ENCODE results near the gene RBMS3.
A peak's percentile ranks its signal among the peaks of the same experiment; 100 is the strongest.

The RBMS3 gene

DNA sequence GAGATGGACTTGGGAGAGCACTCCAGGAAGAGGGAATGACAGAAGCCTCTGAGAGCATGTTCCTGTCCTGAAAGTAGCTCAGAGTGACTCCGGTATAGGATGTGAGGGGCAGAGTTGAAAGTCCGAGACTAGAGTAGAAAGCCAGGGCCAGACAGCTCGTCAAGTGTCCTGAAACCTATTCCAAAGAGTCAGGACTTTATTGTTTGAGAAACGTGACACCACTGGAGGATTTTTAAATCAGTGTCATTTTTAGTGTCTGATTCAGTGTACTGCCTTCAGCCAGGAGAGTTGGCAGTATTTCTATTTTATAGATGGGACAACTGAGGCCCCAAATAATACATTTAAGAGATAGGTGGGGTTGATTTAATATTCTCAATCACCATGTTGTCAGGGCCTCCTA is 1.6 kb upstream of the RBMS3 start:
- DNase-seq: no peak

DNA sequence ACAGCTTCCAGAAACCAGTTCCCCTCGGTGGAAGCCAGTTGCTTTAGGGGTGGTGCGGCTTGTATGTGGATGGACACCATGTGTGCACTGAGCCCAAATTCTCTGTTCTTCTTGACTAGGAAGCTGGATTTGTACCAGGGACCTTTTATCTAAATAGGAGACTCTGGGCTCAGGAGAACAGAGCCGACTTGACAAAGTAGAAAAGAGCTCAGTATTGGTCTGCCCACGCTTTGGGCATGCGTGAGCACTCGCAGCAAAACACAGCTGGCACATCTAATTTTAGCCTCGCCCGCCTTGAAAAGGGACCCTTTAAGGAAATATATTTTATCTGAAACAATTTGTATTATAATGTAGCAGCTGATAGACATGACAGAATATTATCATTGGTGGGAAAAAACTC is 1.1 kb upstream of the RBMS3 start:
- no peak for DNase-seq

DNA sequence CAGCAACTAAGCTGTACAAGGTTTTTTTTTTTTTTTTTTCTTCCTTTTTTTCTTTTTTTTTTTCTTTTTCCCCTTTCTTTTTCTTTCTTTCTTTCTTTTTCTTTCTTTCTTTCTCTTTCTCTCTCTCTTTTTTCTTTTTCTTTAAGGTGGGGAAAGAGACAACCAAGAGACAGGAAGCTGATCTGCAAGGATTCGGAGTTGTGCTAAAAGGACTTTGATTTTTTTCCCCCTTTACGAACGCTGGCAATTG is 148 bp downstream of the RBMS3 start:
- peak in 1 of 2 experiments; percentile 68 for DNase-seq

DNA sequence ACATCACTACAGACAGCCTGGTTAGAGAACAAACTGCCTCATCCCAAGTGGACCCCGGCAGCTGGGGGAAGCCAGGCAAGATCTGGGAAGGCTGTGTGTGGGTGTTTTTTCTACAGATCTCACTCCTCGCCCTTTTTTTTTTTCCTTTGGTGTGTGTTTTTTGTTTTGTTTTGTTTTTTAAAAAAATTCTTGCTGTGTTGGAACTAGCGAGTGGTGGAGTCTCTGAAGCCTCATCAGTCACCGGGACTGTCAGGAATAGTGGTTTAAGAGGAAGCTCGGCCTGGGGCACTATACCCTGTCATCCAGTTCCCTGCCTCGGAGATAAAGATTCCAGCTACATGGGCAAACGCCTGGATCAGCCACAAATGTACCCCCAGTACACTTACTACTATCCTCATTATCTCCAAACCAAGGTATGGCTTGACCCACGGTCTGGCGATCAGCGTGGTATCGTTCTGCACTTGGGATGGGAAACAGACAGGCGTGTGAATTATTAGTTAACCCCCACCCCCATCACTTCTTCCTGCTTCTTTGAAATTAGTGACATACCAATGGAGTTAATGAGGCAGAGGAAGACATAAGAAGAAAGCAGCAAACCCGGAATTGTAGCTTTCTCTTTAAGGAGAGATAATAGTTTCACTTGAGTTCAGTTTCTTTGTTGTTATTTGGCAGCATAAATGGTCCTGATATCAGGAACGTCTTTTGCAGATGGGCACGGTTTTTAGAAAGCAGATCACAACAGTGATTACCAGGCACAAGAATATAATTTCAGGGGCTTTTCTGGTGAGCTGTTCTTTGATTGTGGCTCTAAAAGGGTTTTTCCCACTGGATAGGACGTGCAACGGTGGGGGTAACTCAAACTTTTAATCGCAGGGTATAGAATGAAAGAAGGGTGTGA is 722 bp downstream of the RBMS3 start:
- DNase-seq: peak in 1 of 2 experiments; percentile 26

DNA sequence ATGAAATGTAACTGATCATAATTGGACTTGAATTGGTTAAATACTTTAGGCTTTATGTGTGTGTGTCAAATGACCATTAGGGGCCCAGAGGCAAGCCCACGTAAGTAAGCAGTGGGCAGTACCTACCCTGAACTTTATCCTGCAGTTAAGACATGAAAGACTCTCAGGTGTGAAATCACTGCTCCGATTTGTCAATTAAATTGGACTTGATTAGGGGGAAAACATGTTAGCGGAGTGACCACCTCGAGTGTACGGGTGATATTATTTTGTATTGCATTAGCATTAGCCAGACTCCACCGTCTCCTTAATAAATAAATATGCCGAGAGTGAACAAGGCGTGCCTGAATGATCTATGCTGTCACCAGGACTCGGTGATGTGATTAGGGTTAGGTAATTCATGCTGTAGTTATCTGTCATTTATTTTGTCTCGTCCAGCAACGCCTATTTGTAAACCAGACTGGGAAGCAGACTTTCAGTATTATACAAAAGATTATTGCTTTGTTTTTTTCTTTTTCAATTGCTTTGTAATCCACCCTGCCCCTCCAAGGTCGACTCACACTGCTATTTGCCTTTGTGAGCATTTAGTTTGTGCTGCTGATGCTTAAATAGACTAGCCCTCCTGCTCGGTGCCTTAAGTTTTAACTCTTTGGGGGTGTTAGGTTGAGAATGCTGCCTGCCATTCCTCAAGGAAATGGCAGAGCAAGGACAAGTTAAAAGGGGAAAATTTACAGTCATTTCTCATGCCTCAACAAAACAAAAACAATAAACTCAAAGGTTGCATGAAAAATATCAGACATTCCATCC is 1.8 kb downstream of the RBMS3 start:
- peak in 1 of 2 experiments; percentile 57 for DNase-seq

DNA sequence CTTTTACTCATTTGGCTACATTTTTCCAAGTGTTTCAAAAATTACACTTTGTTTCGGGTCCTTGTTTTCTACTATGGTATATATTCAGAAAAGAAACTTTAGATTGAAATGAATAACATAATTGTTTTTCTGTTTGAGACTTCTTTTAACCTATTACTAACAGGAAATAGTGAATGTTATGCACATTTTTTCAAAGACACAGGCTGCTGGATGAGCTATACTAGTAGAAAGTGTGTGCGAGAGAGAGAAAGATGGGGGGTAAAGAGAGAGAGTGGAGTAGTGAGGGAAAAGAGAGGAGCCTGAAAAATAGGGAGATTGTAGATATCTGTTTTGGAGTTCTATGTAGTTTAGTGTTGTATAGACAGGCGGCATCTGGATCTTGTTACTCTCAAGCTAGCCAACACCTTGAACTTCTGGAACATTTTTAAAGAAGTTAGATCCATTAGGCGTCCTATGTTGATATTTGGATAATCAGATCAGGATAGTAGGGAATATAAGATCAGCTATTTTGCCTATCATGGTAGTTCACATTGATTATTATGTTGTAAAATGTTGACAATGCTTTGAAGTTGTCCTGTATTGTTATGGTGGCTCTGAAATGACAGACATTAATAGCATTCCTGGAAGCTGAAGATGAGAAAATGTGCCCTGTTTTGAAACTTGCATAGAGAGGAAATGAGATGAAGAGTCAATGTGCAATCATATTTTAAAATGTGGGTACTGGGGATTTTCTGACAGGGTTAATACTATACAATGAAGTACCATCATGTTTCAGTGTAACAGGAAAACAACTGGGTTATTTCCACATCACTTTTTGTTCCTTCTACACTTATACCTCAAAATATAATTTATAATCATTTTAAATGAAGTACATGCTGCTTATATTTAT is 2.6 kb downstream of the RBMS3 start:
- peak in 1 of 2 experiments; percentile 57 for DNase-seq

DNA sequence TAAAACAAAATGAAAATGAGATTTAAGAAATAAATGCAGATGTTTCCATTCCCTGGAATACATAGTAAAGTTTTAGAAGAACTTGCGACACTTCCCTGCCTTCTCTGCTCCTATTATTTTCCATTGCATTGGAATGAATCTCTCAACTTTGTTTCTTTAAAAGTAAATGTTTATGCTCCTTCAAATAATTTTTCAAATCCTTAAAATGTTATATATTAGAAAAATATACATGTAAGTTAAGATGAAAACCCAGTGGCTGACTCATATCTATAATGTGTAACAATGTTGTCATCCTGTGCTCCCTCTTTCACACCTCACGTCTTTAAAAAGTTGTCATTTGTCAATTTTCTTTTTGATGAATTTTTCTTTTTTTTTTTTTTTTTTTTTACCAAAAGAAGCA is 3.6 kb downstream of the RBMS3 start:
- no peak for DNase-seq

DNA sequence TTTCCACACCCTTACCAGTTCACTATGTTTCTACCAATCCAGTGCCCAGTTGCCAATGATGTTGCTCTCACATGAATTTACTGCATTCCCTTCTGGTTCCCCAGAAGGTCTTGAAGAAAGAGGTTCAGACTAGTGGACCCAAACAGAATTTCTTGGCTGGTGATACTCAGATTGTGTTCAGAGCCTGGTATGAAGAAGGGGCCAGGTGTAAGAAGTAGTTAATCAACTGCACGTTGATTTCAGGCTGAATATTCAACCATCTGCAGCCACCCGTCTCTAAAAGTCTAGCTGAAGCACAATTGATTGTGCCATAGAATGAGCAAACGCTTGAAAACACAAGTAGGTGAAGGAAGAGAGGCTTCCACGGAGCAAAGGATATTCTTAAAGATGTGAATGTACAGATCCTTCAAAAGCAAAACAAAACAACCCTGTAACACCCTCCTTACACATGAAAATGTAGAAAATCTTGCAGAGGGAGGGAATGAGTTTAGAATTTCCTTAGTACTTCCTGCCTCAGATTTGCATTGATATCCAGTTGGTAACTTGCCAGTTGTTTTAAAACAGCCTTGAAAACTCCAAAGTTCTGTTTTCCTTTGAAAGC is 4.7 kb downstream of the RBMS3 start:
- DNase-seq: peak in 1 of 2 experiments; percentile 19

DNA sequence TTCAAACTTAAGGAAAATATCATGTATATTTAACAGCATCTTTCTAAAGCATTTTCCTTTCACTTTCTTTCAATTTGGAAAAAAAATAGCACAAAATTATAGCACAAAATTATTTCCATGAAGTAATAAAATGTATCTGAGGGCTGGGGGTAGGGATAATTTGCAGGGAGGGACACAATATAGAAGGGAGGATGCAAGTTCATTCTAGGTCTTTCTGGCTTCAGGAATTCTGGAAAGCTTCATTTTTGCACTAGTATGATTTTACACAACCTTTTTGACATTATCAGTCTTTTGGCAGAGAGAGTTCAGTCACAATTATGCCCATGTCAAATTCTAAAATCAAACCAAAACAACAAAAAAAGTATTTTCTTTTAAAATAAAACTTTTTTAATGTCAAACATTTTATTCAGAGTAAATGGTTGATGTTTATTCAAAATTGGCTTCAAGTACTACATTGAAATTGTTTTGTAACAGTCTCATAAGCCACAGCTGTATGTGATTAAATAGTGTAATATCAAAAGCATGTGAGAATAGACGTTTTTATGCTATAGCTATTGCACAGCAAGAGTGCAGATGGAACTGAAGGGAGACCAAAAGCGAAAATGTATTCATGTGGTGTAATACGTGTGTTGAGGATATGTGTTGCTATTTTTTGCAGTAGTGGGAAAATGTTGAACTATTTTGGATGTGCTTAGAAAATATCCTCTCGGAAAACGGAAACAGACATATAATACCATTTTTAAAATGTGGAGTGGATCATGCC is 5.8 kb downstream of the RBMS3 start:
- DNase-seq: no peak

DNA sequence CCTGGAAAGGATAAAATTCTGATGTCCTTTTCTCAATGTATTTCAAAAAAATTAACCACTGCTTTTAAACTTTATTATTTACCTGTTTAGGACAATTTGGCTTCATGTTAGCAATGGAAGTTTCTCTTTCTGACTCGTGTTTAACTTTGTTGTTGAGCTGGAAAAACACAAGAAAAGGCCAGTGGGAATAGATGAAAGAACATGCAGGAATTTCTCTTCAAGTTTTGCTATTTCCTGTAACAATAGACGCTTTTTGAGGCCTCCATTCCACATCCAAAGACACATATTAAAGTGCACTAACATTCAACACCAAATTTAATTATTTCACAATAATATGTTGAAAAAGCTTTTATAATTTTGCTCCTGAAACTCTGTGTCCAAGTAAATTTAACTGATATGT is 9.7 kb downstream of the RBMS3 start:
- no peak for DNase-seq

DNA sequence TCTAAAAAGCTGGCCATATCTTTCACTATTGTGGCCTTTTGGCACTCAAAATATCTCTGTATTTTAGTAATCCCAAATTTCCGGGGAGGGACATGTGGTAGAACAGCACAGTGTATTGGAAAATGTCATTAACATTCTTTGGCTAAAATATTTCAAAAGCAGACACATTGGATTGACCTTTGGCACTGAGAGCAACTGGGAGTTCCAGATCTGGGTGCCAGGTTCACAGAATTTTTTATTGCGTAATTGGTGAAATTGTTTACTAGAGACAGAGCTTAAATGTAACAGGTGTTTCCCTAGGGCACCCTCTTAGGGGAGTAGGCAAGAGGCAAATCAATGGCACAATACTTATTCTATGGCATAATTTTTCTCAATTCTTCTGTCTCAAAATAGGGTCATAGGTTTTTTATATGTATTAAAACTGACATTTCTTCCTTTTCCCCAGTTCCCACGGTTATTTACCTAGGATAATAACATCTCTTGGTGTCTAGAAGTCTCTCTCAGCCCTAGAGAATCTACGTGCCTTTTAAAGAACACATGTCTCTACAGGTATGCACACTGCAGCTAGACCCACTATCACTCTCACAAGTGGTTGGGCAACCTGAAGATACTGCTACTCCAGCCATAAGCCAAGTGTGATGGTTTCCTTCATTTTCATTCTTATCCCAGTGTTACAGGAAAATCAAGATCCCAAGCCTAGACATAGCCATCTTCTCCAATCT is 10.6 kb downstream of the RBMS3 start:
- no peak for DNase-seq

DNA sequence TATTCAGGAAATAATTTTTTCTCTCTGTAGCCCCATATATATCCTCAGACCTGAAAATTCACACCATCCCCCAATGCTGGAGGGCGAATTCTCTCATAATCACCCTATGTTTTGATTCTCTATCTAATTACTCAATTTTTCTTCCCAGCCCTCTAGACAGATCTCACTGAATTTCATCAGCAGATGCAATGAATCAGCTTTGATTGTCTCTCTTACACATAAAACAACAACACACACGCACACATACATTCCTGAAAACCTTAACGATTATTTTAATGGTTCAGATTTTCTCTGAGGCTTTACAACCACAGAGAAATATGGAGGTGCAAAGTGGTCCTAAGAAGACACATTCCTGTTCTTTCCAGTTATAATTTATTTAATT is 11.1 kb downstream of the RBMS3 start:
- no peak for DNase-seq

DNA sequence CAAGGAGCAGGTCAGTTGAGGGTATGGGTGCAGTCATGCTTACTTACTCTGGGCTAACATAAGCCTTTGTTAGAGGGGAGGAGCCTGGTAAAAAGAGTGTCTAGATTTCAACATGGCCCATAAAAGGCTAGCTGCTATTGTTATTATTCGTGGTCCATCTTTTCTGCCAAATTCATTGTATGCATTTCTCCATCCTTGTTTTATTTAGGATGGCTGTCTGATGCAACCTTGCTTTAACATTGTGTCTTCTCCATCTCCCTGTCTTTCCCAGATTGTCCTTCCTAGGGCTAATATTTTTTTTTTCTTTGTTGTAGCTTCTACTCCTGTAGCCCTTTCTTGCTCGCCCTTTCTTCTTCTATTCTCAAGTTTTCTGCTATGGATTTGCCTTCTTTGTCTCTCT is 12.6 kb downstream of the RBMS3 start:
- DNase-seq: no peak

DNA sequence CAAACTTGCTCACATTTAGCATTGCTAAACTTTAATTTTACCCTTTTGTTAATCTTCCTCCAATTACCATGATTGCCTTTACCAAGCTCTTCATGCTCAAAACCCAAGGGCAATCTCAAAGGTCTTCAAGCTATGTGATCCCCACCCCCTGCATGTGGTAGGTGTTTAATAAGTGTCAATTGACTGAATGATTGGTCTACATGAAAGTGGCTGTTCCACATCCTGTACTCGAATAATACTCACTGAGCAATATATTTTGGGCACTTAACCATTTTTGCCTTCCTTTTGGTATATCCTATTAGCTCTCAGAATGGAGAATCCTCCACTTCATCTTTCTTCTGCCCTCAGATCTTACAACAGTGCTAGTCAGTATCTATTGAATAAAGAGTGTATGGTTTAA is 17.1 kb downstream of the RBMS3 start:
- no peak for DNase-seq

DNA sequence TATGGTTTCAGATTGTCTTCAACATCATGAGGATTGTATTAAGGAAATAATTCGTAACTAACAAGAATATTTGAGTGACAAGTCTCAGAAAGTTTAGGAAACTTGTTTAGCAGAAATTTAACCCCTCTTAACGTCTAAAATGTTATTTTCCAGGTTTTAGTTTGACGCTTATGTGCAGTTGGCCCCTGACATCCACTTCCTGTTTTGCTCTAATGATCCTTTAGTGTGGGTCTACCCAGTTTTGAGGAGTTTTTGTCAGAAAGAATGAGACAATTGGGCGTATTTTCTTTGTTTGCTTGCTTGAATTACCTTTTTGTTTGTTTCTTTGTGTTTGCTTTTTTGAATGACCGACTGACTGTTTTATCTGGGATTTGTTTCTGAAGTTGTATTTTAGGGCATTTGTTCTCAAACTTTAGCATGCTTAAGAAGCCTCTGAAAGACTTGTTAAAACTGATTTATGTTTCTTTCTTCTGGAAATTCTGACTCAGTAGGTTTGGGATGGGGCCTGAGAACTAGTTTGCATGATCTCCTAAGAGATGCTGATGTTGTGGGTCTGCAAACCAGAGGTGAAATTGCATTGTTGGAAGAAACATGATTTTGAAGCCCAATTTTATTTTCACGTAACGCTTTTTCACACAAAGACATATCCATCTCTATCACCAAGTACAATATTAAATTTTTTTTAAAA is 20.6 kb downstream of the RBMS3 start:
- no peak for DNase-seq

DNA sequence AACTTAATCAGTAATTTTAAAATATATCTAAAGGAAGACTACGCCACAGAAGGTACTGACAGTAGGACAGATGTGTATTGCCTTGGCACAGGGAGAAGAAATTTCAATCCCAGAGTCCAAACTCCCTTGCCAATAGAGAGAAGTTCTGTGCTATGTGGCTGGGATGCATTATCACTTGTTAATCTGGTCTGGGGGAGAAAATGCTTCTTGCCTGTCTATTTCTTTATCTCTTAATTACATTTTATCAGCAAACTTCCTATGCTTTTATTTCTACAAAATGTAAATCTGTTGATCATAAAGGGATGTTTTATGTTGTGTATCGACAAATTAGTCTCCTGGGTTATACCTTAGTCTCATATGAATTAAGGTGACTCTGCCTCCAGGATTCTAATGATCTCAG is 21.7 kb downstream of the RBMS3 start:
- no peak for DNase-seq

DNA sequence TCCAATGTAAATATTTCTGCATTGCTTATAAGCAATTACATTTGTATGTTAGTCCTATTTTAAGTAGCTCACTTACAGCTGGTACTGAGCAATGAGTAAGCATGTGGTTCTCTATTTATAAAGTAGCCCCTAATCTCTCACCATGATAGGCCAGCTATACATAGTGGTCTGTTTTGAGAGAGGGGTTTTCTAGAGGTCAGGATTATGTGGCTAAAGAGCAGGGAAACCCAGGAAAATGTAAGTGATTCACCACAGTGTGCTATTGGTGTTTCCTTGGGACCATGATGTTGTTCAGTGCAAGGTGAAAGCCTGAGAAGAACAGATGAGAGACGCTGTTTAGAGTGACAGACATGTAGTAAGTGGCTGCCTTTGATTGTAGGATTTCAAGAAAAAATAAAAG is 26.4 kb downstream of the RBMS3 start:
- no peak for DNase-seq

DNA sequence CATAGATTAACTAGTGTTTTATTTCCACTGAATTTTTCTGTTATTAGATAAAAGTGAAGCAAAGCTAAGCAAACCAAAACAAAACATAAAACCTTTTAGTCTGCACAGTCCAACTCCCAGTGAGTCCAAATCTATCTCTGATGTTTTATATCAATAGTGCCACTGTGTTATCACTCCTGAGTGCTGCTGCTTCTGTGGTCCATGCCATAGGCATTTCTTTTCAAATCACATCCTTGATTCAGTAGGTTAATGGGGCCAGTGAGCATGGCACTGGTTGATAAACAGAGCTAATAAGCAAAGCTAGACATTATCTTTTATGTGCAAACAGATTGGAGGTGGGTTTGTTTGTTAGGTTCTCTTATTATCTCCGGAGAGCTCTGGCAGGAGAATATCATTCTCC is 30.0 kb downstream of the RBMS3 start:
- no peak for DNase-seq

DNA sequence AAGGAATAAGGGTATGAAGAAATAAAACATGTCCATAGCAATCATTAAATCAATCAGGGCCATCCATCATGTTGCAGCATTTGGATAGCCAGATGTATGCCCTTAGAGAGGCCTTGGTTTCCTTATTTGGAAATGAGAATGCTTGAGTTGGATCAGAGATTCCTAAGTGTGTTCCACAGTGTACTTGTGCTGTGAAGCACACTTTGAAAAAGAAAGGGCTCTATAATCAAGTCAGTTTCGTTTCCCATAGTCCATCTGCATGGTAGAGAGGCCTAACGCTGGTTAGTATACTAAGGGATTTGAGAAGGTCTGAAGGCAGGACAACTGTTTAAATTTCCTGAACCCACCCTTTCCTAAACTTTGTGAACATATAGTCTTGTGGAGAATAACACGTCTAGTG is 30.9 kb downstream of the RBMS3 start:
- DNase-seq: no peak

DNA sequence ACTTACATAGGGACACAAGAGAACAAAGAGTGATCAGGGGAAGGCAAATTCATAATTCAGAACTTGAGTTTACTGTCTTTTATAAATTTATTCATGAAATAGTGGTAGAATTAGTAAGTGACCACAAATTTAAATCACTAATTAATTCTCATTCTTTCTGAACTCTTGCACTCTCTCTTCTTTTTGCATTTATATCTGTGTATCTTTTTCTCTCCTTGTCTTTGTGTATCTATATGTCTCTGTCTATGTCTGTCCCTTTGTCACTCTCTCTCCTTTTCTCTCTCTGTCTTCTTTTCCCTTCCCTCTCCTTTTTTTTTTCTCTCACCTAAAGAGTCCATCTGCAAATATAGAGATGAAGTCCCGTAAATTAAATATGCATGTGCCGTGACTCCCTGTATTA is 31.5 kb downstream of the RBMS3 start:
- DNase-seq: no peak

DNA sequence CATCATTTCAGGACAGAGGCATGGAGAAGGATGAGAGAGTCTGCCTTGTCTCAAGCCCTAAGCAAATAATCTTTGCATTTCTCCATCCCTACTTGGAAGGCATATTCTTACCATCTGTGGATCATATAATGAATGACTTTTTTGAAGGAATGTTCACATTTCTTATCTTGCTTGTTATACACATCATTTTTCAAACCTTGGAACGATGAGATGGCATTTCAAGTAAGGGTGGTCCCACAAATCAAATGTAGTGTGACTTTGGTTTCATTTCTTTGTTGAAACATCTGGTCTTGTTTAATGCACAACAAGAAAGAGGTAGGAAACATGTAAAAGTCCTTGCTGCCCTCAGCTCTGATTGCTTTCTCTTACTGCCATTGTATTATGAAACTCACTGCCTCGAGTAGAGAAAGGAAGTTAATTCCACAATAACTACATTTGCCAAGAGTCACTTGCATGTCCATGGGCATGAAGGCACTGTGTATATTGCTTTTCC is 32.1 kb downstream of the RBMS3 start:
- DNase-seq: no peak
